Activated CD4-positive, alpha-beta T cell treated with anti-CD3 and anti-CD28 coated beads for 36 hours (primary cell): Measurements from ENCODE around the gene FAM20C. TPM values are rescaled to one million over a fixed set of nuclear protein-coding genes. Genes with fewer than 3 reads are reported as not detected.

Experiments used
- ATAC-seq: fragments of 200-7000 bp; cut with Tn5 transposase; one replicate; pipeline ENCODE4 v1.10.0; 2021; ENCODE audit warnings: mild to moderate bottlenecking, moderate library complexity
- CTCF ChIA-PET: fragments of 350-600 bp; sonication (Branson Sonifier 250); formaldehyde crosslinking; loops from one replicate; lab custom pipeline; 2021; ENCODE audit warnings: antibody characterized with exemption; lab: Charles Lee
- POLR2A ChIA-PET: fragments of 350-600 bp; sonication (Branson Sonifier 250); formaldehyde crosslinking; loops from one replicate; lab custom pipeline; 2021; ENCODE audit warnings: antibody characterized with exemption, inconsistent platforms; lab: Charles Lee
- DNase-seq: peaks from one replicate; pipeline ENCODE4 v3.0.0-alpha.2; 2020
- H3K27ac Mint-ChIP-seq: one replicate; pipeline ENCODE4 v1.8.0; 2021; ENCODE audit warnings: mixed read lengths
- H3K27me3 Mint-ChIP-seq: one replicate; pipeline ENCODE4 v1.8.0; 2021; ENCODE audit warnings: mixed read lengths
- H3K36me3 Mint-ChIP-seq: one replicate; pipeline ENCODE4 v1.8.0; 2021; ENCODE audit warnings: low read depth, mixed read lengths
- H3K4me1 Mint-ChIP-seq: one replicate; pipeline ENCODE4 v1.8.0; 2021; ENCODE audit warnings: mixed read lengths
- H3K4me3 Mint-ChIP-seq: one replicate; pipeline ENCODE4 v1.8.0; 2021; ENCODE audit warnings: mild to moderate bottlenecking, moderate library complexity, mixed read lengths
- H3K9me3 Mint-ChIP-seq: one replicate; pipeline ENCODE4 v1.8.0; 2021; ENCODE audit warnings: low read depth, mixed read lengths
- intact Hi-C, 2 experiments: fragments of 100-400 bp; cut with DNase I in 1 of 2; cut with micrococcal nuclease in 1 of 2; formaldehyde crosslinking; loops; one replicate each; pipeline versions ENCODE4 v1.14.2 to v1.15.1; 2022 to 2024; cut with DNase I, micrococcal nuclease
- total RNA-seq, 2 experiments: library from RNA; stranded (reverse); gene quantifications; one replicate each; pipeline ENCODE4 v1.2.3, GENCODE V29; 2021

Gene FAM20C
- total RNA-seq, 2 experiments from 2014 or later: 0.21 to 0.59 TPM

DNA sequence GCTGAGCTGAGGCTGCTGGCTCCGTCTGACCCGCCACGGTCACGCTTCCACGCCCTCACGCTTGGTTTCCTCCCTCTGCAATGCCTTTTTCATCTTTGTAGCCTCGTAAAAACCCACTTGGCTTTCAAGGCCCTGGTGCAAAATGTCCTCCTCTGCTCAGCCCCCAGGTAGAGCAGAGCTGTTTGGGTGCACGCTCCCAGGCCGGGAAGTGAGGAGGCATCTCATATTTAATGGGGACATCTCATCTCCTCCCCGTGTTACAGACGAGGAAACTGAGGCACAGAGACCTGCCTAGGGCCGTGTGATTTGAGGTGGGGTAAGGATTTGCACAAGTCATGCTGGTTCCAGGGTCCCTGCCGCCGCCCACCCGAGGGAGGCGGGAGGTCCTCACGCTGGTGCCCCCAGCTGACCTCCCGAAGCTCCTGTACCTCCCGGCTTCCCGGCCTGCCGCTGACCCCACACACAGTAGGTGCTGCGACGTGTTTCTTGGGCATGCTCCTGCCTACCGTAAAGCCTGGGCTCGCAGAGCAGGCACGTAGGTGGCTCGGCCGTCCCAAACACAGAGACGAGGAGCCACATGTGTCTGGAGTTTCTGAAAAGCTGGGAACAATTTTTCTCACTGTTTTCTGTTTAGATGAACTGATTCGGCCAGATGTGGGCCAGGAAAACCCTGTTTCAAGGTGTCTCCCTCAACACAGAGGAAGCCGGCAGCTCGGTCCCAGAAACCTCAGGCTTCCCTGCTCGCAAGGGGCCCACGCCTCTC, 109.1 kb downstream of the FAM20C start:
- Mint-ChIP-seq H3K36me3 (no peaks in the 10 kb centered on the region), H3K9me3 (peaks cover 4% of the 10 kb centered on the region), H3K4me1 (no peaks in the 10 kb centered on the region), H3K4me3 (no peak overlapping the region), H3K27ac (no peak overlapping the region), H3K27me3 (peaks cover 4% of the 10 kb centered on the region)
- CTCF ChIA-PET: interaction anchor here (0.7 kb wide), 1 partner anchor 456 kb away, joined by 3 read pairs; no protein-coding TSS in a partner anchor
- no peak for ATAC-seq
- intact Hi-C loops: no loop called here
- POLR2A ChIA-PET: no interaction called here
- no peak for DNase-seq

DNA sequence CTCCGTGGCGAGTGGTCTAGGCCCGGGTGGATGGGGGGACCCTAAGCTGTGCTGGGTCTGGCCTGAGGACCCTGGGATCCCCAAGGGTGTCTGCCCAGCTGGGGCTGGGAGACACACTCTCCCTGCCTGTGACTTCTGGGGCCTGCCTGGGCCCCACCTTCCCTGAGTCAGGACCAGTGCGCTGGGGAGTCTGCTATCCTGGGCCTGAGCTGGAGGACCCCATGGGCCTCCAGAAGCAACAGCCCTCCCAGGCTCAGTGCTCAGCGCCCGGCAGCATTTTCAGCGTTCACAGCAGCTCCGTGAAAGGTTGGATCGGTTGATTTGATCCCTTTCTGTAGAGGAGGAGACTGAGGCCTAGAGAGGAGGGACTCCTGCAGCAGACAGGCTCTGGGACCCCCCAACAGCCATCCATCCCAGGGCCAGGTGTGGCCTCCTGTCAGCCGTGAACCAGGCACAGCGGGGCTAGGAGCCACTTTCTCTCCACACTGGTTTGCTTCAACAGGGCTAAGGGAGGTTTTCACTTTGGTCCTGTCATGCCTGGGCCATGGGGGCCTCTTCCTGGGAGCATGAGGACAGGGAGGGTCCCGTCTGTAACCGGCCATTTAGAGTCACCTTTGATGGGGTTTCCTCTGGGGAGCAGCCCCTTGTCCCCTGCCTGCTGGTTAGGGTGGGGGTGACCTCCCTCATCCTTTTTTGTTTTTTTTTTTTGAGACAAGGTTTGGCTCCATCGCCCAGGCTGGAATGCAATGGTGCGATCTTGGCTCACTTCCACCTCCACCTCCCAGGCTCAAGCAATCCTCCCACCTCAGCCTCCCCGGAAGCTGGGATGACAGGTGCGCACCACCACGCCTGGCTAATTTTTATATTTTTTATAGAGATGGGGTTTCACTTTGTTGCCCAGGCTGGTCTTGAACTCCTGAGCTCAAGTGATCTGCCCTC, 110.0 kb downstream of the FAM20C start:
- H3K27me3 Mint-ChIP-seq: peaks cover 4% of the 10 kb centered on the region

DNA sequence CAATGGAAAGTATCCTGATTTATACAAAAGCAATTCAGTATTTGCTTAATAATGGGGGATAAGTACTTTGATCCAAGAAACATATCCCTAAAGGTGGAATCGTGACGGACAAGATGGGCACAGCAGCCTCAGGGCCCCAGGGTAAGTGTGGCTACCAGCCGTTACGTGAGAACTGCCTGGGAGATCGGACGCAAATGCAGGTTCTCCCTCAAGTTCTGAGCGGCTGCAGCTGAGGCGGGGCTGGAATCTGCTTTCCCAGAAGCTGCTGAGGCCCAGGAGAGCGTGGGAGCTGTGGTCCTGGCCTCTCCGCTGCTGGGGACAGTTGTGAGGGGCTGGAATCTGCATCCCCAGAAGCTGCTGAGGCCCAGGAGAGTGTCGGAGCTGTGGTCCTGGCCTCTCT, 111.1 kb downstream of the FAM20C start:
- DNase-seq (no peak), ATAC-seq (no peak)
- no peak overlapping the region for H3K4me3 Mint-ChIP-seq
- H3K27me3 Mint-ChIP-seq: peaks cover 4% of the 10 kb centered on the region
- CTCF ChIA-PET: no interaction called here
- H3K36me3 Mint-ChIP-seq: no peaks in the 10 kb centered on the region
- no peaks in the 10 kb centered on the region for H3K4me1 Mint-ChIP-seq
- H3K9me3 Mint-ChIP-seq: peaks cover 7% of the 10 kb centered on the region
- H3K27ac Mint-ChIP-seq: no peak overlapping the region
- intact Hi-C loops: no loop called here
- POLR2A ChIA-PET: interaction anchor here (0.7 kb wide), 1 partner anchor 190 kb away, joined by 3 read pairs; no protein-coding TSS in a partner anchor

More for the DNA sequence above, 110.0 kb downstream of the FAM20C start:
- ATAC-seq: no peak
- CTCF ChIA-PET: interaction anchor here (0.7 kb wide), 1 partner anchor 455 kb away, joined by 3 read pairs; no protein-coding TSS in a partner anchor
- no peak overlapping the region for H3K27ac Mint-ChIP-seq
- H3K9me3 Mint-ChIP-seq: peaks cover 4% of the 10 kb centered on the region
- no peak for DNase-seq
- intact Hi-C loops: no loop called here
- POLR2A ChIA-PET: no interaction called here
- H3K4me1 Mint-ChIP-seq: no peaks in the 10 kb centered on the region
- no peak overlapping the region for H3K4me3 Mint-ChIP-seq
- no peaks in the 10 kb centered on the region for H3K36me3 Mint-ChIP-seq

DNA sequence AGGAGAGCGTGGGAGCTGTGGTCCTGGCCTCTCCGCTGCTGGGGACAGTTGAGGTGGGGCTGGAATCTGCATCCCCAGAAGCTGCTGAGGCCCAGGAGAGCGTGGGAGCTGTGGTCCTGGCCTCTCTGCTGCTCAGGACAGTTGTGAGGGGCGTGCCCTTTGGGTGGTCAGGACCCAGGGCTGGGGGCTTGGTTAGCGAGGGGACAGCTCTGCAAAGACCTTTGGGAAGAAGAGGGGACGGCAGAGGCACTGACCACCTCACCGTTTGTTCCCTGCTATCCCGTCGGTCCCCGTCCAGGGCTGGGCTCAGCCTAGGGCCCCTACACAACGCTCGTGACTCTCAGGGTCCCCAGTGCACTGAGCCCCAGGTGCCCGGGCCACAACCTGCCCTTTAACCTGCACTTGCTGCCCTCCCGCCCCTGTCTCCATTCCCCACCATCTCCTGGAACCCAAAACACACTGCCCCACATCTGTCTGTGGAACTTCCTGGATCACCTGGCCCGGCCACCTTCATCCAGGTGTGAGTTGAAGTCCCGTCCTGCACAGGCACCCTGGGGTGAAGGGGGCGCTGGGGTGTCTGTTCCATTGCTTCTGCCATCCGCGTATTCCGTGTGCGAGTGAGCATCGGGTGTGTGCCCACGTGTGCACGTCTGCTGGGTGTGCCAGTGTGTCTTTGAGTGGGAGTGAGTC, 111.7 kb downstream of the FAM20C start:
- DNase-seq (no peak), ATAC-seq (no peak)
- intact Hi-C loops: no loop called here
- POLR2A ChIA-PET: interaction anchor here (0.7 kb wide), 1 partner anchor 190 kb away, joined by 3 read pairs; no protein-coding TSS in a partner anchor
- peaks cover 7% of the 10 kb centered on the region for H3K9me3 Mint-ChIP-seq
- no peak overlapping the region for H3K4me3 Mint-ChIP-seq
- no peak overlapping the region for H3K27ac Mint-ChIP-seq
- CTCF ChIA-PET: no interaction called here
- H3K27me3 Mint-ChIP-seq: peaks cover 4% of the 10 kb centered on the region
- no peaks in the 10 kb centered on the region for H3K36me3 Mint-ChIP-seq
- H3K4me1 Mint-ChIP-seq: no peaks in the 10 kb centered on the region

- ChIA-PET POLR2A (no interaction called here), CTCF (no interaction called here)
- H3K36me3 Mint-ChIP-seq: no peaks in the 10 kb centered on the region
- H3K4me1 Mint-ChIP-seq: no peaks in the 10 kb centered on the region
- intact Hi-C loops: no loop called here
- H3K27me3 Mint-ChIP-seq: peaks cover 7% of the 10 kb centered on the region
- DNase-seq: no peak
- no peak for ATAC-seq
- H3K4me3 Mint-ChIP-seq: no peak overlapping the region
- H3K27ac Mint-ChIP-seq: no peak overlapping the region
- peaks cover 7% of the 10 kb centered on the region for H3K9me3 Mint-ChIP-seq
Observed at GRCh38 chr7:304574-305409, 112.4 kb downstream of the FAM20C start.

DNA sequence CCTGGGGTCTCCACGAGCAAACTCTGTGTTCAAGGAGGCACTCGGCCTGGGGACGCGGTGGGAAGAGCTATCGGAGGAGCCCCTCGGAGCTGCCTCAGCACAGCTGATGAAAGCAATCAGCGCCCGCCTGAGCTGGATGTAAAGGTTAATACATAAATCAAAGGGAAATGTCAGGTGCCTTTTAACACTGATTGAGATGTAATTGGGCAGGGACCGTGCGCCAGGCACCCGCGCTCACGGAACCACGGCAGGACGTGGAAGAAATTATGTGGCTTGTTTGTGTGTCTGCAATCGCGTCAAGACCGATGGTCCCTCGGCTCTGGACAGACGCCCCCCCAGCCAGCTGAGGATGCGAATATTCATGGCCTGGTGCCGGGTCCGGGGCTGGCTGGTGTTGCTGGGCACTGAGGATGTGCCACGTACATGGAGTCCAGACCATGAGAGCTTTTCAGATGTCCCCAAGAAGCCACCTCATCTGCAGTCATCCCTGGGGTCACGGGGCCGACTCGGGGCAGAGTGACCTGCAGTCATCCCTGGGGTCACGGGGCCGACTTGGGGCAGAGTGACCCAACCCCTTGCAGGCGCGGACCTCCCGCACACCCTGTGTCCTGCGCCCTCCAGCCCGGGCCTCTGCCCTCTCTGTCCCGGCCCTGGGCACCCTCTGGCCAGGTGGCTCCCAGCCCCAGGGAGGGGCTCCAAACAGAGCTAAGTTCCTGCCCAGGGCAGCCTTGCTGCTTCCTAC, 113.2 kb downstream of the FAM20C start:
- intact Hi-C loops: no loop called here
- H3K4me1 Mint-ChIP-seq: no peaks in the 10 kb centered on the region
- ATAC-seq (no peak), DNase-seq (no peak)
- H3K9me3 Mint-ChIP-seq: peaks cover 7% of the 10 kb centered on the region
- CTCF ChIA-PET: no interaction called here
- peaks cover 7% of the 10 kb centered on the region for H3K27me3 Mint-ChIP-seq
- POLR2A ChIA-PET: no interaction called here
- no peak overlapping the region for H3K27ac Mint-ChIP-seq
- H3K4me3 Mint-ChIP-seq: no peak overlapping the region
- no peaks in the 10 kb centered on the region for H3K36me3 Mint-ChIP-seq

DNA sequence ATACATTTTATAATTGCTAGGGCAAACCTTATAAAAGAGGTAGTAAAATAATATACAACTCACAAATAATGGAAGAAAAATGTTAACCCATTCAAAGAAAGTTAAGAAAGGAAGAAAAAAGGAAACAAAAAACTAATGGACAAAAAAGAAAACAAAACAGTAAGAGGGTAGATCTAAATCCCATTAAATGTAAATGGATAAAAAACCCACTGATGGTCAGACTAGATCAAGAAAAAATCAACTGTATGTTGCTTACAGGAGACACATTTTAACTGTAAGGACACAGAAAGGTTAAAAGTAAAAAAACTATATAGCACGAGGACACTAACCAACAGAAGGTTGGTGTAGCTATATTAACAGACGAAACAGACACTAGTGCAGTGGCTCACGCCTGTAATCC, 115.6 kb downstream of the FAM20C start:
- ATAC-seq: no peak
- no peak for DNase-seq
- H3K4me3 Mint-ChIP-seq: no peak overlapping the region
- POLR2A ChIA-PET: no interaction called here
- H3K9me3 Mint-ChIP-seq: peaks cover 7% of the 10 kb centered on the region
- H3K27ac Mint-ChIP-seq: no peak overlapping the region
- no peaks in the 10 kb centered on the region for H3K36me3 Mint-ChIP-seq
- CTCF ChIA-PET: no interaction called here
- H3K4me1 Mint-ChIP-seq: no peaks in the 10 kb centered on the region
- intact Hi-C loops: no loop called here
- H3K27me3 Mint-ChIP-seq: peaks cover 11% of the 10 kb centered on the region

DNA sequence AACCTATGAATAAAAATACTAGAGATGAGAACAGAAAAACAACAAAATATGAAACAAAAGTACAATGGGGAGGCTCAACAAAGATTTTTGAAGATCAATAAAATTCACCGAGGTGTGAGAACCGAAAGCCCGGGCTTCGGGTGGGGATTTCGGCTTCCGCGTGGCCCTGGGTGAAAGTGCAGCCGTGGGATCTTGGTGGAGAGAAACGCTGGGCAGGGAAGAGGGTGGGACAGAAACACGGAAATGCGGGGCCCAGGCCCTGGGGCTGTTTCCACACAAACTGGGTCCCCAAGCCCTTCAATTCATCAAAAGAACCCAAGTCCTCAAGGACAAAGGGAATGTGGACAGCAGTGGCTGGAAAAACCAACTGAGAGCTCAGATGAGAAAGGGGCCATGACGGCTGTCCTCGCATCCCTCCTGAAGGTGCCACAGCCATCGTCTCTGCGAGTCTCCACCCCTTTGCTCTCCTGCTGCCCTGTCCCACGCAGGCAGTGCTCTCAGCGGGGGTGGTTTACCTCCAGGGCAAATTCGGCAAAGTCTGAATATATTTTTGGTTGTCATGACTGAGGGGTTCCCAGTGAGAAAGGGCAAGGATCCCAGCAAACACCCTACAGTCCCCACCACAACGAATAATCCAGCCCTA, 117.3 kb downstream of the FAM20C start:
- Mint-ChIP-seq H3K36me3 (no peaks in the 10 kb centered on the region), H3K27me3 (peaks cover 9% of the 10 kb centered on the region), H3K4me1 (no peaks in the 10 kb centered on the region), H3K9me3 (peaks cover 2% of the 10 kb centered on the region), H3K27ac (no peak overlapping the region), H3K4me3 (no peak overlapping the region)
- ChIA-PET POLR2A (no interaction called here), CTCF (no interaction called here)
- ATAC-seq: no peak
- DNase-seq: no peak
- intact Hi-C loops: no loop called here
